Stimulated activated CD8-positive, alpha-beta memory T cell treated with anti-CD3 and anti-CD28 coated beads, Interleukin-12 subunit alpha, Interleukin-12 subunit beta, amount 100 ng/mL, for 4 hours (primary cell): Measurements from ENCODE around the gene PDE9A.

ENCODE experiments used
- DNase-seq: peaks from one replicate; pipeline ENCODE4 v3.0.0-alpha.2; 2020; ENCODE audit warnings: low read depth

Gene PDE9A

GRCh38 chr21:42644223-42645208 lies 8.9 kb upstream of the PDE9A start:
- DNase-seq = no peak

GRCh38 chr21:42645211-42646075 lies 8.0 kb upstream of the PDE9A start:
- DNase-seq = no peak

GRCh38 chr21:42646076-42646825 lies 7.2 kb upstream of the PDE9A start:
- no peak for DNase-seq

GRCh38 chr21:42646836-42647235 lies 6.6 kb upstream of the PDE9A start:
- DNase-seq = no peak

- no peak for DNase-seq
Observed at GRCh38 chr21:42648606-42649005, 4.8 kb upstream of the PDE9A start.

GRCh38 chr21:42649122-42650032 lies 4.0 kb upstream of the PDE9A start:
- no peak for DNase-seq

GRCh38 chr21:42650033-42650370 lies 3.4 kb upstream of the PDE9A start:
- no peak for DNase-seq

GRCh38 chr21:42650441-42651421 lies 2.7 kb upstream of the PDE9A start:
- no peak for DNase-seq

GRCh38 chr21:42651515-42652401 lies 1.7 kb upstream of the PDE9A start:
- no peak for DNase-seq

GRCh38 chr21:42652527-42653230 lies 742 bp upstream of the PDE9A start:
- no peak for DNase-seq

GRCh38 chr21:42654179-42654912 lies 925 bp downstream of the PDE9A start:
- no peak for DNase-seq

GRCh38 chr21:42654913-42655795 lies 1.7 kb downstream of the PDE9A start:
- no peak for DNase-seq

GRCh38 chr21:42655796-42656770 lies 2.7 kb downstream of the PDE9A start:
- no peak for DNase-seq

- DNase-seq = no peak
Observed at GRCh38 chr21:42656872-42657271, 3.5 kb downstream of the PDE9A start.

GRCh38 chr21:42657676-42658319 lies 4.4 kb downstream of the PDE9A start:
- DNase-seq = no peak
